HG02623 (cell line): ENCODE results near the gene SLC8A1.

ENCODE experiments used
- ATAC-seq: cut with Tn5 transposase; IDR thresholded peaks from one replicate; pipeline ENCODE4 v1.9.1; 2021; ENCODE audit warnings: moderate library complexity; ENCODE audit not compliant: unreplicated experiment

Gene SLC8A1

DNA sequence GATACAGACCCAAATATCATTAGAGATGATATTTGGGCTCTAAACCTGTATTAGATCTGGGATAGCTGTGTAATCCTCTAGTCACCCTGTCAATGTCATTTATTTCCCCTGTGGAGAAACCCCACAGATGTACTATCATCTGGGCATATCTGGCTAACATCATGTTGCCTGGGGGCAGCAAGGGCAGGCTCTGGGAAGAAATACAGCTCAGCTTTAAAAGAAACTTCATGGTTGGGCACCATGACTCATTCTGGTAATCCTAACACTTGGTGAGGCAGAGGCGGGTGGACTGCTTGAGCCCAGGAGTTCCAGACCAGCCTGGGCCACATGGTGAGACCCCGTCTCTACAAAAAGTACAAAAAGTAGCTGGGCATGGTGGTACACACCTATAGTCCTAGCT, 282.5 kb downstream of the SLC8A1 start:
- no peak for ATAC-seq

DNA sequence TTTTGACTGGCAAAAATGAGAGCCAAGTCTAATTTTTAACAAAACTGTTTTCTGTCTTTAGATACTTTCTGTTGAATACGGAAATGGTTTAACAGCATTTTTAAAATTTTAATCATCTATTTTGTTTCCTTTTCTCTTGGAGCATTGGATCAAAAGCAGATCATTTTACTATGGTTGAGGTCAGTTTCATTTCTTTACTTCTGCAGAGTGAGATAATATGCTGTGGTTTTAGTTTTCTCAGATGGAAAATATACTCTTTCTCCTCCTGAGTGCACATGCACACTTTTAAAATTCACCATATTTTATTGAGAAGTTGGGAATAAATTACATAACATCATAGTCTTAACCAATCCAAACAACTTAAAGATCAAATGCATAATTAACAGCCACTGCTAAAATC, 283.3 kb downstream of the SLC8A1 start:
- ATAC-seq = no peak

DNA sequence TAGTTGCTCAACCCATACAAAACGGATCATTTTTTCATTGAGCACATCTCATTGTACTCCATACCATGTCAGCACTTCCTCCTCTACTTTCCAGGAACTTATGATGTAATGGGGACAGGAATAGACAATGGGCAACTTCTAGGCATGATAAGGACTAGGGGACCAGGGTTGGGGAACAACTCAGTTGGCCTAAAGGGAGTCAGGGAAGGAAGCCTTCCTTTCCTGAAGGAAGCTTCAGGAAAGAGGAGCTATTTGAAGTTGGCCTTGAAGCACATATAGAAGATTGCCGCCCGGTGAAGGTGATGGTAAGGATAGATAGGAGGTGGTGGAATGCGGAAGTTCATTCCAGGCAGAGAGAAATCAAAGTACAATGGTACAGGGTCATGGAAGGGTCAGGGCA, 283.9 kb downstream of the SLC8A1 start:
- no peak for ATAC-seq

DNA sequence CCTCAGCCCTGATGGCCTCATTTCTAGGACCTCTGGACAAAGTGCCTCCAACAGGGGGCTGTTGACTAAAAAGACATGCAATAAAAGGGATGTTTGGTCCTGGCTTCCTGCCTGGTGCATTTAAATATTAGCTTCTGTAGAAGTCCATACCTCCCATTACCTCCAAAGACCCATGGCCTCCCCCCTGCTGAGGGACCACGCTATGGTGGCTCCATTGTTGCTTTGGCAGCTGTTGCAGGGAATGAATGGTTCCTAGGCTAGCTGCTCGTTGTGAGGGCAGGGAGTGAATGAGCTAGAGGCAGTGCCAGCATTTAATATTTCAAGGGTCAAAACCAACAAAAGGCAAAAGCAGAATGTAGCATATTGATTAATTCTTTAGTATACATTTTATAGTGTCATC, 285.9 kb downstream of the SLC8A1 start:
- no peak for ATAC-seq

GRCh38 chr2:40165509-40165844, 286.4 kb downstream of the SLC8A1 start:
- no peak for ATAC-seq

DNA sequence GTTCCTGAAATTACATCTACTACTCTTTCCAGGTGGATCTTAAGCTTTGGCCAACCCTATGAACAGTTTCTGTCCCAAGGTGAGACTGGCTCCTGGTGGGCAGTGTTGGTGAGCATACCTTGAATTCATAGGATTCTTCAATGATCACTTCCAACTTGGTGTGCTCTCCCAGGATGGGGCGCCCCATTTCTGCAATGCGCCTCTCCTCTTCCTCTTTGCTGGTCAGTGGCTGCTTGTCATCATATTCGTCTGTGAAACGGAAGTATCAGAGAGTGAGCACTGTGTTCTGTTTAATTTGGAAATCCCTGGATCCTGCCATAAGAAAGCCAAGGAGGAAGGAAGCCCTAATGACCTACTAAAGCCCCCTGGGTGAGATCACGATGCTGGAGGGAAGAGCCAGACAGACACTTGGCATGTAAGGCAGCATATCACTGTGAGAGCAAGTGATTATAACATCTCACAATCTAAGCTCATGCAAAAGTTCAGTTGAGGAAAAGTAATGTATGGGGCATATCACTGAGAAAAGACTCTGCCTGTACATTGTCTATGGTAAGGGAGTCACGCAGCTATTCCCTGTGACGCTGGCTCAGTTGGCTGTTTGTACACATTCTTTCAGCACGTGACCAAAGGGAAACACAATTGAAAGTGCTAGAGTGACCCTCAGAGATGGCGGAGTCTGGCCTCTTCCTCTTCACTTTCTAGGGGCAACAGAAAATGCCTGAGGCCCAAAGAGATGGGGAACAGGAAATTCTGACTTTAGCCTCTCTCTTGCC, 287.0 kb downstream of the SLC8A1 start:
- ATAC-seq = no peak

DNA sequence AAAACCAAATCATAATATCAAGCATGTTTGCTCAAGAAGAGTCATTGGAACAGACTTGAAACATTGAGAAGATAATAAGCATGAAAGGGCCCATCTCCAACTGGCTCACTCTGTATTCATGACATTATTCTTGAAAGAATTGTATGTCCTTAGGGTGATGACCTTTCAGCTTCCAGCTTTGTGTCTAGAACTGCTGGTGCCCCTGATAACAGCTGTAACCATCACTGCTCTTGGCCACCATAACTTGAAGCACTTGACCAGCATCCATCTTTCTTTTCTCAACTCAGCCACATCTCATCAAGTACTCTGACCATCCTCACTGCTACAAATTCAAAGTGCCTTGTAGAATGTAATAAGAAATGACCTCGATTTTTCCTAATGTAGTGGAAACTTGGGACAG, 289.9 kb downstream of the SLC8A1 start:
- ATAC-seq = no peak

DNA sequence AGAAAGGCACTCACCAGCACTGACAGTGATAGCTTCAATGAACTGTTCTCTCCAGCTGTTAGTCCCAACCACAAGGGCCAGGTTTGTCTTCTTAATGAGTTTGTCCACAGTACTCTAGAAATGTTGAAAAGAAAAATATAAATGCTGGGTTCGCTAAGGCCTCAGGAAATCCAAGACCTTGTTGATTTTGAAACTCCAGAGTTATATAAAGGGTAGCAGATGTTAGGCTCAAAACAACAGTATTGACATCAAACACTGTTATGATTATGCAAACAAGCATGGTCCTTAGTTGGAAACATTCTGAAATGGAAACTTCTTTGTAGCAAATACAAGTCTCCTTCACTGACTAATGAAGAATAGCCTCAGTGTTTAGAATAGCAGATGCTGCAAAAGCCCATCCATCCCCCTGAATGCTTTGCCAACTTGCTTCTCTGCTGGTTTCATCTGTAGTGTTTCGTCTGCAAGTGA, 291.1 kb downstream of the SLC8A1 start:
- no peak for ATAC-seq

- ATAC-seq = no peak
These were observed 292.6 kb downstream of the SLC8A1 start for GRCh38 chr2:40159333-40159732.

GRCh38 chr2:40158781-40159180, 293.1 kb downstream of the SLC8A1 start:
- no peak for ATAC-seq

- ATAC-seq = no peak
These were observed 296.2 kb downstream of the SLC8A1 start for GRCh38 chr2:40155728-40156127.

DNA sequence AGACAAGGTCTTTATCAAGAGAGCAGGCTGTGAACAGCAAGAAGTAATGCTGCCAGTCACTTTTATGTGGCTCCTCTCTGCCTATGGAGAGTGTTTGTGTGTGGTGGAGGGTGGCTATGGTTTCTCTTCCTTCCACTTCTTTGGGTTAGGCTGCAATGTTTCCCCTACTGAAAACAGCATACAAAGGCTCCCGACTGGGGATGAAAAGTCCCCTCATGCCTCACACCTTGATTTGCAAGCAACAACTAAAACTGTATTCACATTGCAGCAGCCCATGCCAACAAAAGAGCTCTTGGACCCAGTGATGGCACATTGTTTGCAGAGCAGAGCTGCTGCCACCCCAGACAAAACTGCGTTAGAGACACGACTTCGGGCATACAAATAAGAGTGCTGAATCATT, 301.6 kb downstream of the SLC8A1 start:
- no peak for ATAC-seq

DNA sequence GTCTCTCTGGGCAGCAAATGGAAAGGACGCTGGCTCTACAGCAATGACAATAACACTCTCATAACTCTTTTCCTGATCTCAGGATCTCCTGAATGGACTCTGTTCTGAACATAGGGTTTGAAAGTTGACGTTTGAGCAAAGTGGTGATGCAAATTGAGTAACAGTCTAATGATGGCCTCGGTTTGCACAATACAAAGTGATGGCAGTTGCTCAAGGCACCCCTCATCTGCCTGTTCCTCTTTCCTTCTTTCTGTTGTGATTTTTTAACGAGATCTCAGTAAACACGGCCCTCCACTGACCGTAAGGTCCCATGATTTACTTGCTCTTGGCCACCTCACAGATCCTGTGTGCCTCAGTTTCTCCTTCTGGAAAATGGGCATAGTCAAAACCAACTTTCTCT, 303.6 kb downstream of the SLC8A1 start:
- no peak for ATAC-seq

DNA sequence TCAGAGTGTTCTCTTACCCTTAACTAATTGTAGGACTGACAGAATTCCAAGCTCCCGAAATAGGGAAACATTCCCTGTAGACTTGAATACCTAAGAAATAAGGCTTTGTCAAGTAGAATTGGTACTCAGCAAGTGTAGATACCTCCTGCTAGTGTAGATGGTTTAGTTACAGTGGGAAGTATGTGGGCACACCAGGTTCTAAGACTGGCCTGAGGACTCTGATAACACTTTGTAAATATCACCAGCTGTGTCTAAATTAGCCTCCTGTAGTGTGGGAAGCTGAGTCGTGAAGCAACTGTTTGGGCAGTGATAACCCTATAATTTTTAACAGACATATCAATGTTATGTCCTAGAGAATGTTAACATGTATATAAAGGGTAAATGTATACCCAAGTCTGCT, 304.5 kb downstream of the SLC8A1 start:
- ATAC-seq = no peak

- ATAC-seq = no peak
These were observed 307.9 kb downstream of the SLC8A1 start for GRCh38 chr2:40144022-40144421.

DNA sequence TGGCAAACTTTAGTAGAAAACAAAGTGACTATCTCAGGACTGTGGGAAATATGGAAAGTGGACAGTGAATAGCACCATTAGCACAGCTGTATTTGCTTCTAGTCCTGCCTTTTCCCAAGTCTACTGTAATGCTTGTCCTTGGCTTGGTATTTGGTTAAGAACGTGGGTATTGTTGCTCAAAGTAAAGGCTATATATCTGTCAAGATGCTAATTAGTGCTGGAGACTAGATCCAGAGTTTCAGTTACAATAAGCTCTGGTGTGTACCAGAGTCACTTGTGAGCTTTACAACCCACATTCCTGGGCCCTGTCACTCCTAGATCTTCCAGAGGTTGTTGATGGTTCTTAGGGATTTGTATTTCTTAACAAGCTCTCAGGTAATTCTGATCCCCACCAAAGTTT, 313.6 kb downstream of the SLC8A1 start:
- no peak for ATAC-seq

GRCh38 chr2:40131081-40131704, 320.7 kb downstream of the SLC8A1 start:
- no peak for ATAC-seq

- no peak for ATAC-seq
These were observed 321.5 kb downstream of the SLC8A1 start for GRCh38 chr2:40130251-40130994.

GRCh38 chr2:40129725-40130124, 322.2 kb downstream of the SLC8A1 start:
- no peak for ATAC-seq

- no peak for ATAC-seq
These were observed 323.1 kb downstream of the SLC8A1 start for GRCh38 chr2:40128796-40129195.

DNA sequence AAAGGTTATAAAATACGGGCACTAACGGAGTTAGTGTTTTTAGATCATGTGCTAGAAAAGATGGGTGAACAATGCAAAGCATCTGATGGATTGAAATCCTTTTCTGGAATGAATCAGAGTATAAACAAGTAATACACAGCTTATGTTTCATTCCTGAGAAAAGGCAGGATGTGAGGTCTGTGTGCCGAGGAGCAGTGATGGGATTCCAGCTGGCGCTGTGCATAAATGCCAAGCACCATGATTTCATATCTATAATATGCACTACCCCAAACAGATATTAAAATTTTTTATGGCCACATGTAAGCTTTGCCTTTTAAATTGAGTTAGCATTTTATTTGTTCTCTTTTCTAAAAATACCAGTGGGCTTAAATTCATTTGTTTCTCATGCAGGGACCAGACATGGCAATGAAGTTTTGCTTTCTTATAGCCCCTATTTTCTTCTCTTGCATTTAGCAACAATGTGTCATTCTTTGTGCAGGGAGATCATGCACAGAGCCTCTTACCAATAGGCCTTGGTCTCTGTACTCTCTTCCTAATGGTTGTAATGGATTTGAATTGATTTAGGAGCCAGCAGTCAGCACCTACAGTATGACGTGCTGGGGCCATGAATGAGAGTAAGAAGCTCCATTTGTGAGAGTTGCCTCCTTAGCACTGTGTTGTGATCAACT, 323.9 kb downstream of the SLC8A1 start:
- no peak for ATAC-seq

DNA sequence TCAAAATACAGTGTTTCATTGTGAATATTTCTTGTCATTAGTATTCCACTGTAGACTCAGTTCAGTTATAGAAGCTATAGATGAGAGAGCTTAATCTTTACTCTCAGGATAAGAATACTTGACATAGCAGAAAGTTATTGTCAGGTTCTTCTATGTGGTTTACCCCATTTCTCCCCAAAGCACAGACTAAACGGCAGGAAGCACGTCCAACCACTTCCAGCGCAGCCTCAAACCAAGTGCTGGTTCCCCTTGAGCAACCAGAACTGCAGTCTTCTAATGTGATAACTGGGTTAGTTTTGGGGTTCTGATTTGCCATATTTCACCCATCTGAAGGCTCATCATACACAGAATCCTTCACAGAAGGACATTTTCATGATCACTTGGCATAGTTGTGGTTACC, 324.7 kb downstream of the SLC8A1 start:
- no peak for ATAC-seq
